Small intestine (tissue), 7 donors: ENCODE measurements around the gene MFN2. TPM values are rescaled to one million over a fixed set of nuclear protein-coding genes. Genes with fewer than 3 reads are reported as not detected.

Experiments used
- DNase-seq, 2 donors: peaks; one replicate each; pipeline versions ENCODE4 v3.0.0 to v3.0.0-alpha.2; 2013
- FAIRE-seq: peaks from 2 replicates; lab custom pipeline; 2012; peaks lifted over from hg19 to GRCh38; lab: Jason Lieb, UNC
- H3K27ac ChIP-seq, 3 donors: one replicate each; pipeline ENCODE4 v1.5.1; 2013; ENCODE audit warnings: low read length in 2 of 3, mild to moderate bottlenecking in 2 of 3, control low read depth in 1 of 3, inconsistent platforms in 1 of 3, low read depth in 1 of 3, moderate library complexity in 1 of 3
- H3K27me3 ChIP-seq, 3 donors: one replicate each; pipeline ENCODE4 v1.6.1; 2013; ENCODE audit warnings: low read length in 3 of 3, inconsistent platforms in 1 of 3; ENCODE audit not compliant: control insufficient read depth in 3 of 3, insufficient read depth in 3 of 3
- H3K36me3 ChIP-seq, 3 donors: one replicate each; pipeline ENCODE4 v1.6.1; 2013; ENCODE audit warnings: low read length in 3 of 3, inconsistent platforms in 1 of 3, low read depth in 1 of 3, mild to moderate bottlenecking in 1 of 3, moderate library complexity in 1 of 3; ENCODE audit not compliant: control insufficient read depth in 3 of 3, insufficient read depth in 2 of 3
- H3K4me1 ChIP-seq, 3 donors: one replicate each; pipeline ENCODE4 v1.6.1; 2013; ENCODE audit warnings: low read length in 2 of 3, inconsistent platforms in 1 of 3, low read depth in 1 of 3, mild to moderate bottlenecking in 1 of 3, moderate library complexity in 1 of 3; ENCODE audit not compliant: control insufficient read depth in 3 of 3, insufficient read depth in 2 of 3
- H3K4me3 ChIP-seq, 3 donors: one replicate each; pipeline ENCODE4 v1.5.1; 2013; ENCODE audit warnings: low read length in 3 of 3, control low read depth in 1 of 3, inconsistent platforms in 1 of 3, low read depth in 1 of 3, mild to moderate bottlenecking in 1 of 3, moderate library complexity in 1 of 3
- H3K9me3 ChIP-seq, 2 donors: one replicate each; pipeline ENCODE4 v1.6.1; 2013; ENCODE audit warnings: low read depth in 1 of 2, low read length in 1 of 2; ENCODE audit not compliant: control insufficient read depth in 2 of 2, insufficient read depth in 1 of 2
- WGBS, 3 donors: extraction: QIAGEN DNeasy Blood & Tissue Kit; methylation state at CpG; one replicate each; pipeline ENCODE4 v1.1.7; 2013; 5-methylcytosine and 5-hydroxymethylcytosine counted together
- polyA plus RNA-seq, 4 donors: library from polyadenylated mRNA; stranded (reverse) in 3 of 4; unstranded in 1 of 4; fragments of 200-250 nt in 3 of 4; fragments of 120-200 nt in 1 of 4; gene quantifications; one replicate each; pipeline versions ENCODE4 v1.2.1 to v1.2.3, GENCODE V29; 2013
- donor health status: healthy with polysubstance abuse.
- donor health status: control.
- donor health status: control.
- donor health status: Bipolar disorder and iron deficiency.
- donor health status: healthy.

MFN2 gene
- polyA plus RNA-seq, 4 donors, result 60.3 to 87.0 (median 78.9) TPM

DNA sequence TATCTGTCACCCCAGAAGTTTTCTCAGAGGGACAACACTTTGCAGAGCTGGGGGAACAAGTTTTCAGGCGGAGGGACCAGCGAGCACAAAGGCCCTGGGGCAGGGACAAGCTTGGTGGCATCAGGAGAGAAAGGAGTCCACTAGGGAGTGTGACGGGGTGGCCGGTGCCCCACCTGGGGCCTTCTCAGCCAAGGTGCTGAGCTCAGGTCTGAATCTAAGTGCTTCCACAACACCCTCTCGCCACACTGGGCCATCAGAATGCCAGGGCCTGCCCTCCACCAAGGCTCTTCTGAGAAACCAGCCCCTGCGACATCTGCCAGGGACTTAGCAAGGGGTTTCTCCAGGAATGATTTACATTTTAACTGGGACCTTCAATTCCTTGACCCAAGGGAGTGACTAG, 75.0 kb downstream of the MFN2 start:
- H3K4me1 ChIP-seq, result peaks cover 0 to 21% (median 0%) of the 10 kb centered on the region in 3 donors
- H3K4me3 ChIP-seq, result no peak overlapping the region
- FAIRE-seq (no peak), DNase-seq (no peak)
- no peaks in the 10 kb centered on the region for H3K36me3 ChIP-seq
- H3K27me3 ChIP-seq, result peaks cover 0 to 4% (median 0%) of the 10 kb centered on the region in 3 donors
- no peak overlapping the region for H3K27ac ChIP-seq
- no peaks in the 10 kb centered on the region for H3K9me3 ChIP-seq
- WGBS, 3 donors, result 76 to 85% (median 79%) methylated on average over 6 of the region's 6 CpGs

DNA sequence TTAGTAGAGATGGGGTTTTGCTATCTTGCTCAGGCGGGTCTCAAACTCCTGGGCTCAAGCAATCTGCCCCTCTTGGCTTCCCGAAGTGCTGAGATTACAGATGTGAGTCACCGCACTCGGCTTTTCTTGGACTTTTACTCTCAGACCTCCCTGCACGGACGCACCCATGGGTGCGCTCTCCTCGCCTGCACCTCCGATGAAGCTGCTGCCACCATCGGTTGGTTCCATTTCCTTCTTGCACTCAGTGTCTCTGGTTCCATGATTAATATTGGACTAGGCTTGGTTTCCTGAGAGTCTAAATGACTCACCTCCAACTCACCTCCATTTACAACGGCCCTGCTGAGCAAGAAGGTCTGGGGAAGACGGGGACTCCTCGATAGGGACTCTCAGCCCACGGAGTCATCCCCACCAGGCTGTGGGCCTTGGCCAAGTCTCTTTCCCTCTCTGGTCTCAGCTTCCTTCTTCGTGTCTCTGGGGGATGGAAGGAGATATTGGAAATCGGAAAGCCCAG, 76.1 kb downstream of the MFN2 start:
- Histone ChIP-seq H3K4me3 (no peak overlapping the region), H3K27me3 (peaks cover 0 to 7% (median under 1%) of the 10 kb centered on the region in 3 donors), H3K9me3 (no peaks in the 10 kb centered on the region), H3K36me3 (no peaks in the 10 kb centered on the region), H3K27ac (no peak overlapping the region), H3K4me1 (peaks cover 0 to 21% (median 0%) of the 10 kb centered on the region in 3 donors)
- FAIRE-seq (no peak), DNase-seq (peak in 1 of 2 donors; percentile 6)
- 70 to 84% (median 72%) methylated on average over 16 of the region's 16 CpGs for WGBS, 3 donors

DNA sequence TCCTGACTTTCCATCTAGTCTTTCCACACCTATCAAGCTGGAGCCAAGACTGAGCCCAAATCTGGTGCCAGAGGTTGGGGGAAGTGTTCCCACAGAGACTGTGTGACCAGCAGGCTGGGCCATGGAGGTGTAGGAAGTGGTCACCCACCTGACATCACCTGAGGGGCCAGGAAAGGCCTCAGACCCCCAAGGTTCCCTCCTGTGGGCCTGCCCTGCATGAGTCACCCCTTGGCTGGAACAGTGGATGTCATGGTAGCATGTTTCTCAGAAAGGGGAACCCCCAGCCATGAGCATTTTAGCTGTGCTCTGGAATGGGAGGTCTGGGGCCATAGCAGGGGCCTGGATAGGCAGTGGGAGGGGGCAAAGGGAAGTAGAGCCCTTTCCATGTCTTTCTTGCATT, 77.1 kb downstream of the MFN2 start:
- Histone ChIP-seq H3K27ac (no peak overlapping the region), H3K9me3 (no peaks in the 10 kb centered on the region), H3K4me1 (peaks cover 0 to 13% (median 0%) of the 10 kb centered on the region in 3 donors), H3K36me3 (no peaks in the 10 kb centered on the region), H3K4me3 (no peak overlapping the region), H3K27me3 (peaks cover 0 to 15% (median 6%) of the 10 kb centered on the region in 3 donors)
- DNase-seq (no peak), FAIRE-seq (no peak)

DNA sequence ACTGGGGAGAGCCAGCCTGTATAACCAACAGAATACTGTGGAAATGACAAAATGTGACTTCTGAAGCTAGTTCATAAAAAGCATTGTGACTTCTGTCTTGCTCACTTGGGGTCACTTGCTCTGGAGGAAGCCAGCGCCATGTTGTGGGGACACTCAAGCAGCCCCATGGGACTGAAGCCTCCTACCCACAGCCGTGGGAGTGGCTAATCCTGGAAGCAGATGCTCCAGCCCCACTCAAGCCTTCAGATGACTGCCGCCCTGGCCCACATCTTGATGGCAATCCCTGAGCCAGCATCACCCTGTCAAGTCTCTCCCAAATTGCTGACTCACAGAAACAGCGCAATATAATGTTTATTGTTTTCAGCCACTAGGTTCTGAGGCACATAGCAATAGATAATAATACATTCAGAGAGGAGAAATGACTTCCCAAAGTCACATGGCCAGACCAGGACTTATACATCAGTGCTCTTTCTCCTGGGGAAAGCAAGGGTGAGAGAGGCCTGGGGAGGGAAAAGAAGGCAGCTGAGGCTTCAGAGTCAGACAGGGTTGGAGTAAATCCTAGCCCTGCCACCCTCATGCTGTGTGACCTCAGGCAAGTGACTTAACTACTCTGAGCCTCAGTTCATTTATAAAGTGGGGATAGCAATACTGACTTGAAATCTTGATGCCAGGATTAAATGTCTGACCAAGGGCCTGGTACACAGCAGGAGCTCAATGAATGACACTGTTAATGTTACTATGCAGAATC, 77.9 kb downstream of the MFN2 start:
- no peak for DNase-seq
- FAIRE-seq, result no peak
- Histone ChIP-seq H3K36me3 (no peaks in the 10 kb centered on the region), H3K27ac (no peak overlapping the region), H3K4me3 (no peak overlapping the region), H3K9me3 (no peaks in the 10 kb centered on the region), H3K4me1 (peaks cover 0 to 8% (median 0%) of the 10 kb centered on the region in 3 donors), H3K27me3 (peaks cover 0 to 20% (median 6%) of the 10 kb centered on the region in 3 donors)
- 85 to 91% (median 90%) methylated on average over 4 of the region's 4 CpGs for WGBS, 3 donors

DNA sequence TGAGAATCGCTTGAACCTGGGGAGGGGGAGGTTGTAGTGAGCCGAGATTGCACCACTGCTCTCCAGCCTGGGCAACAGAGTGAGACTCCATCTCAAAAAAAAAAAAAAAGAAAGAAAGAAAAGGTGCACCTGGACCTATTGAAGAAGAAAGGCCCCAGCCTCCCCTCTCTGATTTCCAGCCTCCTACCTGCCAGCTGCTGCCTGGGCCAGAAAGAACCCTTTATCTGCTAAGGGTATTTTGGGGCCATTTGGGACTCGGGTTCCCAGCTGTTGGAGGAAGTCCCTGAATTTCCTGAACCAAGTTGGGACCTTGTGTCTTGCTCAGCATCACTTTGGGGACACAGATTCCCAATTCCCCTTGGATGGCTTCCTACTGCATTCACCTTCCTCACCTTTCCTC, 79.0 kb downstream of the MFN2 start:
- 59 to 78% (median 61%) methylated on average over 3 of the region's 3 CpGs for WGBS, 3 donors
- Histone ChIP-seq H3K27ac (no peak overlapping the region), H3K27me3 (peaks cover 0 to 31% (median 16%) of the 10 kb centered on the region in 3 donors), H3K4me1 (no peaks in the 10 kb centered on the region), H3K9me3 (no peaks in the 10 kb centered on the region), H3K36me3 (no peaks in the 10 kb centered on the region), H3K4me3 (no peak overlapping the region)
- DNase-seq, result no peak
- FAIRE-seq, result no peak

DNA sequence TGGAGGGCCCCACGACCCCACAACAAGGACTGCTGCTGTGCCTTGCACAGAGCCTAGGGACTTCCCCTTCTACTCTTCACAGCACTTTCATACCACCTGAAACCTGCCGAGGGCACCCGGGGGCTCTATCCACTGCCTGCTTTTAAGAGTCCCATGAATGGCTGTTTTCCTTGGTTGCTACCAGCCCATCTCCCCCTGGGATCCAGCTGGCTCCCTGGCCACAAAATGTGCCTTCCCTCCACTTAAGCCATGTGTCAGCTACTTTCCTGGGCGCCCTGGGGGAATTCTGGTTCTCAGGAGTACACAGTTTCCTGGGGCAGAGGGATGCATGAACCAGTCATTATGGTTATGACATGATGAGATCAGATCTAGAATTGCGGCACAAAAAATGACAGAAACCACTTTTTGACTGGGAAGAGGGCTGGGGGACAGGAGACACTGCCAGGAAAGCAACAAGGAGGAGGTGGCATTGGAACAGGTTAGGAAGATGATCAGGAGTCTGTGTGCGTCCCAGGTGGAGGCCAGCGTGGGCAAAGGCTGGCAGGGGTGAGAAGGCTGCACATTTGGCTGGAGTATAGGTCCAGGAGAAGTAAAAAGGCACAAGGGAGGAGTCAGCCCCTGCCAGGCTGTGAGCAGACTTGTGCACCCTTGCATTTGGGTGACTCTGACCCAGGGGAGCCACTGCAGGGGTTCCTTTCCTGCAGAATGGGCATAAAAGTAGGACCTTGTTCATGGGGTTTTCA, 79.6 kb downstream of the MFN2 start:
- Histone ChIP-seq H3K4me1 (no peaks in the 10 kb centered on the region), H3K27me3 (peaks cover 2 to 38% (median 22%) of the 10 kb centered on the region in 3 donors), H3K27ac (no peak overlapping the region), H3K36me3 (no peaks in the 10 kb centered on the region), H3K9me3 (no peaks in the 10 kb centered on the region), H3K4me3 (no peak overlapping the region)
- no peak for FAIRE-seq
- WGBS, 3 donors, result 45 to 63% (median 60%) methylated on average over 7 of the region's 7 CpGs
- no peak for DNase-seq

DNA sequence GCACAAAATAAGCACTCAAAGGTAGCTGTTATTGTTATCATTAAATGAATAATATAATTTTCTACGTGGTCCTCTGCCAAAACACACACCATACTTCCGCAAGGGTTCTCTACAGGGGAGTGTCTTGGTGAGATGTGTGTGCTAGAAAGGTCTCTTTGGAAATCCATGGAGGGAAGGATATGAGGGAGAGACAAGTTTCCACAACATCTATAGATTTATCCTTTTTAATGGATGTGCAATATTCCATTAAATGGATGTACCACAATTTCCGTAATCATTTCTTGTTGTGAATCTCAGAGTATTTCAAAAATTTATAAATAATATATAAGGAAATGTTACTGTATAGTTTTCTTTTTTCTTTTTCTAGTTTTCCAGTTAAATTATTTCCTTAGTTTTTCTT, 80.3 kb downstream of the MFN2 start:
- DNase-seq, result no peak
- no peak overlapping the region for H3K4me3 ChIP-seq
- no peak overlapping the region for H3K27ac ChIP-seq
- H3K9me3 ChIP-seq, result no peaks in the 10 kb centered on the region
- H3K27me3 ChIP-seq, result peaks cover 2 to 42% (median 22%) of the 10 kb centered on the region in 3 donors
- H3K4me1 ChIP-seq, result no peaks in the 10 kb centered on the region
- H3K36me3 ChIP-seq, result no peaks in the 10 kb centered on the region
- no peak for FAIRE-seq
- 86 to 94% (median 94%) methylated on average over 3 of the region's 3 CpGs for WGBS, 3 donors
